Islet precursor cell (in vitro differentiated cells): ENCODE data around the gene IGFBPL1.
"Not testable (repeated sequence)": the region's sequence is repeated elsewhere in the genome, so short reads cannot be mapped to it uniquely, and the experiment has no call there.

Source experiments
- DNase-seq: peaks from one replicate; pipeline ENCODE4 v3.0.0-alpha.2; 2018

Gene IGFBPL1

GRCh38 chr9:38428062-38428461 lies 3.8 kb upstream of the IGFBPL1 start:
- DNase-seq: no peak

- DNase-seq: peak; percentile 8
Observed at GRCh38 chr9:38424918-38425317, 664 bp upstream of the IGFBPL1 start.

- peak; percentile 39 for DNase-seq
Observed at GRCh38 chr9:38423273-38423972, 831 bp downstream of the IGFBPL1 start.

GRCh38 chr9:38422555-38423260 lies 1.5 kb downstream of the IGFBPL1 start:
- no peak for DNase-seq

- peak; percentile 81 for DNase-seq
Observed at GRCh38 chr9:38421498-38422211, 2.6 kb downstream of the IGFBPL1 start.

GRCh38 chr9:38419181-38419580 lies 5.1 kb downstream of the IGFBPL1 start:
- no peak for DNase-seq

- DNase-seq: no peak
Observed at GRCh38 chr9:38418366-38418765, 5.9 kb downstream of the IGFBPL1 start.

- DNase-seq: peak; percentile 80
Observed at GRCh38 chr9:38417003-38417945, 7.0 kb downstream of the IGFBPL1 start.

GRCh38 chr9:38416461-38416860 lies 7.8 kb downstream of the IGFBPL1 start:
- no peak for DNase-seq

GRCh38 chr9:38415856-38416255 lies 8.4 kb downstream of the IGFBPL1 start:
- no peak for DNase-seq

- DNase-seq: no peak
Observed at GRCh38 chr9:38414040-38414723, 10.1 kb downstream of the IGFBPL1 start.

GRCh38 chr9:38413283-38413682 lies 11.0 kb downstream of the IGFBPL1 start:
- no peak for DNase-seq

GRCh38 chr9:38412751-38413150 lies 11.5 kb downstream of the IGFBPL1 start:
- DNase-seq: no peak

GRCh38 chr9:38408719-38409118 lies 15.5 kb downstream of the IGFBPL1 start:
- DNase-seq: no peak

- no peak for DNase-seq
Observed at GRCh38 chr9:38406476-38407186, 17.6 kb downstream of the IGFBPL1 start.

GRCh38 chr9:38405785-38406184 lies 18.5 kb downstream of the IGFBPL1 start:
- peak; percentile 86 for DNase-seq

- DNase-seq: no peak
Observed at GRCh38 chr9:38404314-38404713, 19.9 kb downstream of the IGFBPL1 start.

GRCh38 chr9:38401994-38402393 lies 22.3 kb downstream of the IGFBPL1 start:
- DNase-seq: no peak

GRCh38 chr9:38399191-38399590 lies 25.1 kb downstream of the IGFBPL1 start:
- not testable (repeated sequence) for DNase-seq

GRCh38 chr9:38396371-38396671 lies 27.9 kb downstream of the IGFBPL1 start:
- no peak for DNase-seq

- DNase-seq: no peak
Observed at GRCh38 chr9:38395653-38396370, 28.4 kb downstream of the IGFBPL1 start.
